K562 (cell line): ENCODE measurements around the gene SMARCB1. TPM values are rescaled to one million over a fixed set of nuclear protein-coding genes. Genes with fewer than 3 reads are reported as not detected.
A peak's percentile ranks its signal among the peaks of the same experiment; 100 is the strongest.

ENCODE experiments used
- ATAC-seq: fragments of 200-7000 bp; cut with Tn5 transposase; 3 replicates; pipeline ENCODE4 v1.9.1; 2020; ENCODE audit warnings: moderate library complexity
- BruUV-seq: library from RNA; stranded (reverse); fragments of 400-500 nt; replicated peaks from 2 replicates; lab custom pipeline; 2021; lab: Mats Ljungman, UMichigan
- CTCF ChIA-PET: fragments of 300-600 bp; formaldehyde crosslinking; extraction: SDS; loops from one replicate; lab custom pipeline; 2021; ENCODE audit warnings: low intra/inter-chr PET ratio; lab: Yijun Ruan, JAX
- POLR2A ChIA-PET: fragments of 300-600, 350-650 bp; sonication (Branson Sonifier 250); formaldehyde crosslinking; extraction: SDS; loops from one replicate; lab custom pipeline; 2021; ENCODE audit warnings: antibody characterized with exemption, inconsistent platforms; lab: Yijun Ruan, JAX
- DNase-seq, 4 experiments: peaks; one replicate each; pipeline versions ENCODE4 v3.0.0 to v3.0.0-alpha.2; 2011 to 2018; ENCODE audit warnings: low spot score in 3 of 4, mixed read lengths in 3 of 4; ENCODE audit errors: extremely low read depth in 1 of 4
- FAIRE-seq: peaks from 2 replicates; lab custom pipeline; 2011; peaks lifted over from hg19 to GRCh38; lab: Jason Lieb, UNC
- H2AFZ ChIP-seq: 2 replicates; pipeline ENCODE4 v1.6.0; 2011; ENCODE audit warnings: low read depth, low read length, control low read depth, inconsistent platforms
- H3K27ac ChIP-seq: fragments of 200-600 bp; 3 replicates; pipeline ENCODE4 v1.8.0; 2011; ENCODE audit warnings: low read depth, mild to moderate bottlenecking, control low read depth, inconsistent platforms, low read length, moderate library complexity, mixed read lengths; ENCODE audit errors: extremely low read depth
- H3K27me3 ChIP-seq, 2 experiments: fragments of 300-600 bp in 1 of 2; 2 replicates in 1 of 2; 3 replicates in 1 of 2; pipeline versions ENCODE4 v1.6.0 to v1.8.0; 2011; ENCODE audit warnings: inconsistent platforms in 2 of 2, low read length in 2 of 2, mild to moderate bottlenecking in 1 of 2, mixed read lengths in 1 of 2, moderate library complexity in 1 of 2; ENCODE audit not compliant: control insufficient read depth in 2 of 2, insufficient read depth in 2 of 2
- H3K36me3 ChIP-seq: fragments of 300-600 bp; 3 replicates; pipeline ENCODE4 v1.8.0; 2011; ENCODE audit warnings: mild to moderate bottlenecking, low read length, inconsistent platforms; ENCODE audit not compliant: control insufficient read depth, insufficient read depth
- H3K4me1 ChIP-seq, 2 experiments: fragments of 200-600 bp in 1 of 2; replicated peaks in 1 of 2; 2 replicates in 1 of 2; 3 replicates in 1 of 2; pipeline versions ENCODE4 v1.5.1 to v1.8.0; 2011; ENCODE audit warnings: inconsistent platforms in 2 of 2, low read length in 2 of 2, mild to moderate bottlenecking in 1 of 2, mixed read lengths in 1 of 2, moderate library complexity in 1 of 2; ENCODE audit not compliant: control insufficient read depth in 2 of 2, insufficient read depth in 2 of 2
- H3K4me2 ChIP-seq: 2 replicates; pipeline ENCODE4 v1.6.1; 2011; ENCODE audit warnings: low read length, control low read depth, inconsistent platforms, mixed read lengths; ENCODE audit not compliant: insufficient read depth
- H3K4me3 ChIP-seq: fragments of 200-600 bp; sonication (generic), shearing (Covaris generic); 2 replicates; pipeline ENCODE4 v1.5.1; 2016; ENCODE audit warnings: control low read depth, inconsistent platforms
- H3K79me2 ChIP-seq: fragments of 200-600 bp; 3 replicates; pipeline ENCODE4 v1.8.0; 2011; ENCODE audit warnings: low read length, inconsistent platforms; ENCODE audit not compliant: control insufficient read depth, insufficient read depth
- H3K9ac ChIP-seq, 2 experiments: 2 replicates each; pipeline versions ENCODE4 v1.6.0 to v1.6.1; 2011; ENCODE audit warnings: low read depth in 2 of 2, low read length in 2 of 2, control low read depth in 1 of 2, inconsistent platforms in 1 of 2, mild to moderate bottlenecking in 1 of 2, mixed read lengths in 1 of 2; ENCODE audit not compliant: insufficient read depth in 1 of 2
- H3K9me1 ChIP-seq: one replicate; pipeline ENCODE4 v1.6.0; 2011; ENCODE audit warnings: inconsistent platforms, mild to moderate bottlenecking, low read length, moderate library complexity; ENCODE audit not compliant: control insufficient read depth, insufficient read depth
- H3K9me3 ChIP-seq: replicated peaks from 2 replicates; pipeline ENCODE4 v1.5.1; 2011; ENCODE audit warnings: low read depth, low read length, inconsistent platforms; ENCODE audit not compliant: control insufficient read depth, insufficient read depth
- H4K20me1 ChIP-seq: replicated peaks from 2 replicates; pipeline ENCODE4 v1.6.1; 2011; ENCODE audit warnings: low read length, inconsistent platforms, mixed read lengths; ENCODE audit not compliant: control insufficient read depth, insufficient read depth
- CBFA2T2 ChIP-seq: fragments of 450-650 bp; conservative IDR thresholded peaks from 2 replicates; pipeline ENCODE4 v1.6.1; 2017; ENCODE audit warnings: mild to moderate bottlenecking
- EHMT2 ChIP-seq: fragments of 450-650 bp; IDR thresholded peaks from 2 replicates; pipeline ENCODE4 v1.6.1; 2018; ENCODE audit warnings: antibody characterized with exemption
- KLF1 ChIP-seq: fragments of 450-650 bp; IDR thresholded peaks from 2 replicates; pipeline ENCODE4 v1.6.1; 2016; ENCODE audit warnings: missing genetic modification characterization, missing compliant biosample characterization
- MCM3 ChIP-seq: fragments of 450-650 bp; IDR thresholded peaks from 2 replicates; pipeline ENCODE4 v1.6.1; 2016
- MEF2A ChIP-seq: IDR thresholded peaks from 2 replicates; pipeline ENCODE4 v1.6.1; 2011; ENCODE audit warnings: low read depth, mild to moderate bottlenecking, low read length, moderate library complexity; ENCODE audit not compliant: control insufficient read depth
- PCBP2 ChIP-seq: fragments of 200-400 bp; formaldehyde crosslinking; IDR thresholded peaks from 2 replicates; pipeline ENCODE4 v1.6.1; 2018; ENCODE audit warnings: low read length, low read depth, mild to moderate bottlenecking, moderate library complexity; ENCODE audit not compliant: poor library complexity, severe bottlenecking
- PHF21A ChIP-seq: fragments of 450-650 bp; IDR thresholded peaks from 2 replicates; pipeline ENCODE4 v1.6.1; 2017; ENCODE audit warnings: low read depth, borderline replicate concordance
- PML ChIP-seq: IDR thresholded peaks from 2 replicates; pipeline ENCODE4 v1.6.1; 2012; ENCODE audit warnings: low read length, inconsistent platforms
- SP1 ChIP-seq: sonication (generic); formaldehyde crosslinking; IDR thresholded peaks from 2 replicates; pipeline ENCODE4 v1.8.1; 2022; ENCODE audit warnings: mild to moderate bottlenecking, missing genetic modification reagents
- ZNF3 ChIP-seq: fragments of 250-450 bp; sonication (Bioruptor Pico); IDR thresholded peaks from 2 replicates; pipeline ENCODE4 v1.5.0; 2021; ENCODE audit warnings: mild to moderate bottlenecking, moderate library complexity
- ZNF561 ChIP-seq: fragments of 450-650 bp; formaldehyde crosslinking; conservative IDR thresholded peaks from 2 replicates; pipeline ENCODE4 v1.4.0; 2020; ENCODE audit warnings: mild to moderate bottlenecking, moderate library complexity
- ZNF644 ChIP-seq: fragments of 200-800 bp; sonication (Bioruptor generic); IDR thresholded peaks from 2 replicates; pipeline ENCODE4 v1.6.1; 2016; ENCODE audit warnings: low read depth, missing genetic modification characterization, missing compliant biosample characterization
- WGBS: fragments of 100-300 bp; shearing (Covaris generic); methylation state at CpG from one replicate; pipeline ENCODE4 v1.1.6; 2016; ENCODE audit warnings: low coverage, mixed read lengths; ENCODE audit not compliant: insufficient coverage; ENCODE audit errors: missing lambda C conversion rate; 5-methylcytosine and 5-hydroxymethylcytosine counted together
- in situ Hi-C: fragments of 300-500 bp; cut with MboI; formaldehyde crosslinking; loops from 4 replicates; pipeline ENCODE4 v1.15.0; 2018; ENCODE audit warnings: inconsistent platforms, mixed read lengths
- intact Hi-C: fragments of 100-400 bp; cut with micrococcal nuclease; formaldehyde crosslinking; loops from 2 replicates; pipeline ENCODE4 v1.14.2; 2022
- polyA plus RNA-seq, 8 experiments: library from polyadenylated mRNA; depleted of rRNA in 4 of 8; stranded (reverse) in 5 of 8; unstranded in 3 of 8; fragments of >200 nt; fragmentation: Nextera tagmentation in 2 of 8; fragmentation: Illumina TruSeq in 1 of 8; extraction: Ambion mirVana in 2 of 8; extraction: Trizol in 1 of 8; gene quantifications; 2 replicates each; pipeline versions ENCODE4 v1.2.1 to v1.2.3, GENCODE V29; 2011 to 2014; ENCODE audit warnings: inconsistent platforms in 1 of 8, missing spikeins in 1 of 8
- total RNA-seq, 7 experiments: library from RNA; depleted of rRNA in 6 of 7; stranded (reverse); fragments of >200 nt in 6 of 7; fragmentation: Illumina TruSeq in 2 of 7; extraction: Trizol in 2 of 7; gene quantifications; 2 replicates each; pipeline versions ENCODE4 v1.2.1 to v1.2.3, GENCODE V29; 2011 to 2021; ENCODE audit warnings: low replicate concordance in 1 of 7
- TF ChIP-seq, protein P1 (sequence below): fragments of 450-650 bp; IDR thresholded peaks from 2 replicates; pipeline ENCODE4 v1.6.1; 2016
- TF ChIP-seq, protein P2 (sequence below): IDR thresholded peaks from 2 replicates; pipeline ENCODE4 v1.6.1; 2012; ENCODE audit warnings: low read depth, low read length, improper control_type of control experiment, borderline replicate concordance
- TF ChIP-seq, protein P3 (sequence below): fragments of 450-650 bp; IDR thresholded peaks from 2 replicates; pipeline ENCODE4 v1.6.1; 2016; ENCODE audit warnings: antibody characterized with exemption

The SMARCB1 gene
- total and polyA plus RNA-seq, 9 of the 15 experiments (the other 6 are each of a cell fraction or from before 2014, with no cell fraction given) = 1.2 to 113 (median 65.4) TPM

DNA sequence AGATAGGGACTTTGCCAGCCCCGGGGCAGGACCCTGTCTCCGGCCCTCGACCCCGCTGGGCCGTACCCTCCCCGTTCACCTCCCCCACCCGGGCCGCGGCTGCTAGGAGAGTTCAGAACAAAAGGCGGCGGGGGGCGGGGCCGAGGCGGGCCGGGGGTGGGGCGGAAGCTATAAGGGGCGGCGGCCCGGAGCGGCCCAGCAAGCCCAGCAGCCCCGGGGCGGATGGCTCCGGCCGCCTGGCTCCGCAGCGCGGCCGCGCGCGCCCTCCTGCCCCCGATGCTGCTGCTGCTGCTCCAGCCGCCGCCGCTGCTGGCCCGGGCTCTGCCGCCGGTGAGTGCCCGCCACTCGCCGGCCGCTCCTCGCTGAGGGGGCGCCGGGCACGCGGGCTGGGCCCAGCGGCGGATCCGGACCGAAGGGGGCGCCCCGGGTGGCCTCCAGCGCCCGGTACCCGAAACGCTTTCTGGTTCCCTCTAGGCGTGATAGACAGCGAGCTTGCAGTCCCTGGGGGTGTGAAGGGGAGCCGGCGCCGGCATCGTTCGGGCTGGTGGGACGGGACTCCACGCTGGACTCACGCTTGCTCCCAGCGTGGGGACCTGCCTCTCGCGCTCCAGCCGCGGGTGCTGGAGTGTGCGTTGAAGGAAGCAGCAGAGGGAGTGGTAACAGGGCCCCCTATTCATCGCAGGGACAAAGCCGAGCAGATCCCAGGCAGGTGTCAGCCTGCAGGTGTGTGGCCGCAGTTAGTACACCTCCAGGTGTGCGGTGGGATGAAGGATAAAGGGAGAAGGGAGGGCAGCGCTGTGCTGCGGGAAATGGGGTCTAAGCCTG is 13.9 kb upstream of the SMARCB1 start, which contains the start of gene MMP11 (continued):
- TF ChIP-seq, protein P1, sequence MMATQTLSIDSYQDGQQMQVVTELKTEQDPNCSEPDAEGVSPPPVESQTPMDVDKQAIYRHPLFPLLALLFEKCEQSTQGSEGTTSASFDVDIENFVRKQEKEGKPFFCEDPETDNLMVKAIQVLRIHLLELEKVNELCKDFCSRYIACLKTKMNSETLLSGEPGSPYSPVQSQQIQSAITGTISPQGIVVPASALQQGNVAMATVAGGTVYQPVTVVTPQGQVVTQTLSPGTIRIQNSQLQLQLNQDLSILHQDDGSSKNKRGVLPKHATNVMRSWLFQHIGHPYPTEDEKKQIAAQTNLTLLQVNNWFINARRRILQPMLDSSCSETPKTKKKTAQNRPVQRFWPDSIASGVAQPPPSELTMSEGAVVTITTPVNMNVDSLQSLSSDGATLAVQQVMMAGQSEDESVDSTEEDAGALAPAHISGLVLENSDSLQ = 0 out of 2 replicates have a peak, but pooled peaks have one; percentile 43

DNA sequence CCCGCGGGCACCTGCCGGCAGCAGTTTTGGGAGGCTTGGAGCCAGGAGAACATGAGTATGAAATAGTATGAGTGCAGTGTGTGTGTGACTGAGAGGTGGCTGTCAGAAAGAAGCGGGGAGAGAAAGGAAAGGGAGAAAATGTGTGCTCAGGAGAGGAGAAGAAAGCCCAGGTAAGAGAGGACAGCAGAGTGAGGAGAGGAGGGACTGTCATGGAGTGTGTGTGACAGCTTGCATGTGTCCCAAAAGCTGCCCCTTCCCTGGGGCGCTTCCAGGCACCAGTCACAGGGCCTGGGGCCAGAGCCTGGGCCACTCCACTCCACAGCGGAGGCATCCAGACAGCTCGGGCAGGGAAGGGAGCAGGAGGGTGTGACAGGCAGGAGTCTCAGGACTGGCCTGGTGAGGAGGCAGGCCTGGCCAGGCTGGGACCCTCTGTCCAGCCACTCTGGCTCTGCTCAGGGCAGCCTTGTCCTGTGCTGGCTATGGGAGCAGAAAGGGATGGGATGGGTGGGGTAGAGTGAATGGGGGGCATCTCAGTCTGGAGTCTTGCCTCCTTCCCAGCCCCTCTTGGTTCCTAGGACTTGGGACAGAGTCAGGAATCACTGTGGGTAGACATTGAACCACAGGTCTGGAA is 13.2 kb upstream of the SMARCB1 start:
- no peaks in the 10 kb centered on the region for H3K9me1 ChIP-seq
- ChIA-PET POLR2A (interaction anchor here (2.3 kb wide), 1 partner anchor 14 kb away, joined by 6 read pairs; the partner anchor contains the start of gene SMARCB1), CTCF (interaction anchor here (0.6 kb wide), 1 partner anchor 74 kb away, joined by 5 read pairs; no protein-coding TSS in a partner anchor)
- ATAC-seq (no peak), FAIRE-seq (no peak), DNase-seq (no peak)
- in situ Hi-C loops (no loop called here), intact Hi-C loops (no loop called here)
- H3K36me3 ChIP-seq = no peaks in the 10 kb centered on the region
- H3K4me2 ChIP-seq = peak overlapping the region; percentile 75
- no peak overlapping the region; the same call in 1 of the 2 replicates for H3K4me3 ChIP-seq
- 58% methylated on average over 4 of the region's 7 CpGs for WGBS
- peaks cover 3 to 23% of the 10 kb centered on the region in 2 experiments; a peak in 3 of 5 replicates for H3K4me1 ChIP-seq
- no peak overlapping the region for H3K27ac ChIP-seq
- no peaks in the 10 kb centered on the region for H3K27me3 ChIP-seq
- BruUV-seq = TSS peak; percentile 56
- no peaks in the 10 kb centered on the region for H3K9me3 ChIP-seq
- no peaks in the 10 kb centered on the region for H4K20me1 ChIP-seq
- H3K9ac ChIP-seq = peak overlapping the region; percentile 49 to 88; a peak in 3 of 4 replicates
- no peaks in the 10 kb centered on the region for H3K79me2 ChIP-seq
- H2AFZ ChIP-seq = peak overlapping the region; percentile 83; the same call in 1 of the 2 replicates
- TF ChIP-seq PHF21A (no peak), ZNF561 (CRISPR knock-in tag) (no peak), KLF1 (no peak), MCM3 (no peak), CBFA2T2 (no peak), EHMT2 (no peak), PCBP2 (no peak), SP1 (CRISPR knock-in tag) (no peak), MEF2A (no peak), PML (no peak), ZNF644 (tag) (no peak), ZNF3 (CRISPR knock-in tag) (no peak)
- TF ChIP-seq, protein P2, sequence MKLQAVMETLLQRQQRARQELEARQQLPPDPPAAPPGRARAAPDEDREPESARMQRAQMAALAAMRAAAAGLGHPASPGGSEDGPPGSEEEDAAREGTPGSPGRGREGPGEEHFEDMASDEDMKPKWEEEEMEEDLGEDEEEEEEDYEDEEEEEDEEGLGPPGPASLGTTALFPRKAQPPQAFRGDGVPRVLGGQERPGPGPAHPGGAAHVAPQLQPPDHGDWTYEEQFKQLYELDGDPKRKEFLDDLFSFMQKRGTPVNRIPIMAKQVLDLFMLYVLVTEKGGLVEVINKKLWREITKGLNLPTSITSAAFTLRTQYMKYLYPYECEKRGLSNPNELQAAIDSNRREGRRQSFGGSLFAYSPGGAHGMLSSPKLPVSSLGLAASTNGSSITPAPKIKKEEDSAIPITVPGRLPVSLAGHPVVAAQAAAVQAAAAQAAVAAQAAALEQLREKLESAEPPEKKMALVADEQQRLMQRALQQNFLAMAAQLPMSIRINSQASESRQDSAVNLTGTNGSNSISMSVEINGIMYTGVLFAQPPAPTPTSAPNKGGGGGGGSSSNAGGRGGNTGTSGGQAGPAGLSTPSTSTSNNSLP = no peak
- TF ChIP-seq, protein P3, sequence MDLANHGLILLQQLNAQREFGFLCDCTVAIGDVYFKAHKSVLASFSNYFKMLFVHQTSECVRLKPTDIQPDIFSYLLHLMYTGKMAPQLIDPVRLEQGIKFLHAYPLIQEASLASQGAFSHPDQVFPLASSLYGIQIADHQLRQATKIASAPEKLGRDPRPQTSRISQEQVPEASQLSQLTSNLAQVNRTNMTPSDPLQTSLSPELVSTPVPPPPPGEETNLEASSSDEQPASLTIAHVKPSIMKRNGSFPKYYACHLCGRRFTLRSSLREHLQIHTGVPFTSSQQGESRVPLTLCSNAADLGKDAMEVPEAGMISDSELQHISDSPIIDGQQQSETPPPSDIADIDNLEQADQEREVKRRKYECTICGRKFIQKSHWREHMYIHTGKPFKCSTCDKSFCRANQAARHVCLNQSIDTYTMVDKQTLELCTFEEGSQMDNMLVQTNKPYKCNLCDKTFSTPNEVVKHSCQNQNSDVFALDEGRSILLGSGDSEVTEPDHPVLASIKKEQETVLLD = no peak
